ENCODE data around the gene ADPRS.

ADPRS gene

GRCh38 chr1:36108314-36108713 lies 19.6 kb downstream of the ADPRS start:
- no peak for DNase-seq (ENCODE audit: low spot score)

- DNase-seq (ENCODE audit: low spot score): peak; percentile 28
Measured at GRCh38 chr1:36109041-36109679, 20.5 kb downstream of the ADPRS start.

- no peak for DNase-seq (ENCODE audit: low spot score)
Measured at GRCh38 chr1:36111151-36111550, 22.5 kb downstream of the ADPRS start.

- DNase-seq (ENCODE audit: low spot score): no peak
Measured at GRCh38 chr1:36112823-36113222, 24.1 kb downstream of the ADPRS start.

GRCh38 chr1:36114371-36114770 lies 25.7 kb downstream of the ADPRS start:
- no peak for DNase-seq (ENCODE audit: low spot score)

- no peak for DNase-seq (ENCODE audit: low spot score)
Measured at GRCh38 chr1:36115200-36115669, 26.5 kb downstream of the ADPRS start.

GRCh38 chr1:36115931-36116330 lies 27.2 kb downstream of the ADPRS start:
- DNase-seq (ENCODE audit: low spot score): no peak

- DNase-seq (ENCODE audit: low spot score): no peak
Measured at GRCh38 chr1:36116901-36117300, 28.2 kb downstream of the ADPRS start.

- DNase-seq (ENCODE audit: low spot score): no peak
Measured at GRCh38 chr1:36118447-36119204, 29.9 kb downstream of the ADPRS start.

- no peak for DNase-seq (ENCODE audit: low spot score)
Measured at GRCh38 chr1:36119456-36119855, 30.8 kb downstream of the ADPRS start.

- DNase-seq (ENCODE audit: low spot score): no peak
Measured at GRCh38 chr1:36122062-36123030, 33.7 kb downstream of the ADPRS start.

GRCh38 chr1:36123356-36123755 lies 34.7 kb downstream of the ADPRS start:
- DNase-seq (ENCODE audit: low spot score): peak; percentile 17

GRCh38 chr1:36124404-36125128 lies 35.9 kb downstream of the ADPRS start:
- no peak for DNase-seq (ENCODE audit: low spot score)

- no peak for DNase-seq (ENCODE audit: low spot score)
Measured at GRCh38 chr1:36125129-36125991, 36.7 kb downstream of the ADPRS start, which contains the start of gene COL8A2. Gene COL8A2 (minus strand): TSS chr1:36125222. CDS start chr1:36100242, 24,980 bp downstream.

- DNase-seq (ENCODE audit: low spot score): no peak
Measured at GRCh38 chr1:36126005-36126716, 37.5 kb downstream of the ADPRS start.

GRCh38 chr1:36126797-36127500 lies 38.3 kb downstream of the ADPRS start:
- DNase-seq (ENCODE audit: low spot score): no peak

- DNase-seq (ENCODE audit: low spot score): no peak
Measured at GRCh38 chr1:36128126-36128904, 39.6 kb downstream of the ADPRS start.

GRCh38 chr1:36128905-36129206 lies 40.2 kb downstream of the ADPRS start:
- DNase-seq (ENCODE audit: low spot score): no peak

GRCh38 chr1:36132029-36132428 lies 43.3 kb downstream of the ADPRS start:
- no peak for DNase-seq (ENCODE audit: low spot score)

Measured in CD4-positive, alpha-beta T cell treated with Interleukin-2 at 100 ng/mL for 4 hours (primary cell).